Measurements from ENCODE around the gene REX1BD. TPM values are rescaled to one million over a fixed set of nuclear protein-coding genes. Genes with fewer than 3 reads are reported as not detected.
A peak's percentile ranks its signal among the peaks of the same experiment; 100 is the strongest.
"Not testable (repeated sequence)": the region's sequence is repeated elsewhere in the genome, so short reads cannot be mapped to it uniquely, and the experiment has no call there.

REX1BD gene
- total RNA-seq, 6 experiments from 2014 or later = 30.4 to 71.7 (median 45.6) TPM

GRCh38 chr19:18599485-18599884 lies 10.9 kb downstream of the REX1BD start:
- peaks cover 0 to 6% (median 3%) of the 10 kb centered on the region in 4 donors for H3K4me1 ChIP-seq
- 80% methylated on average over 7 of the region's 20 CpGs for WGBS (ENCODE audit: insufficient coverage, low coverage, low lambda C conversion rate, missing lambda C conversion rate)
- no peaks in the 10 kb centered on the region for H3K36me3 ChIP-seq
- H3K4me3 ChIP-seq = no peak overlapping the region
- no peaks in the 10 kb centered on the region for H3K9me3 ChIP-seq
- H3K27ac ChIP-seq = no peak overlapping the region
- intact Hi-C loops (cut with DNase I) = no loop called here
- no peak for TF ChIP-seq CTCF (IDR thresholded peaks at IDR 0.05)
- TF ChIP-seq POLR2A (IDR thresholded peaks at IDR 0.05) = no peak
- no peak for DNase-seq
- ATAC-seq = no peak
- peaks cover 0 to 8% of the 10 kb centered on the region in 2 donors for H3K27me3 ChIP-seq

GRCh38 chr19:18600692-18601397 lies 12.2 kb downstream of the REX1BD start:
- H3K27ac ChIP-seq, DNase-seq: not testable (repeated sequence)

GRCh38 chr19:18601875-18602274 lies 13.3 kb downstream of the REX1BD start:
- H3K27ac ChIP-seq = no peak overlapping the region
- WGBS (ENCODE audit: insufficient coverage, low coverage, low lambda C conversion rate, missing lambda C conversion rate) = 64% methylated on average over 3 of the region's 4 CpGs
- H3K27me3 ChIP-seq = peaks cover 0 to 16% of the 10 kb centered on the region in 2 donors
- no peak overlapping the region for H3K4me3 ChIP-seq
- no peaks in the 10 kb centered on the region for H3K9me3 ChIP-seq
- no peak for TF ChIP-seq POLR2A (IDR thresholded peaks at IDR 0.05)
- TF ChIP-seq CTCF (IDR thresholded peaks at IDR 0.05) = no peak
- no peaks in the 10 kb centered on the region for H3K4me1 ChIP-seq
- no peaks in the 10 kb centered on the region for H3K36me3 ChIP-seq
- ATAC-seq (no peak), DNase-seq (no peak)
- intact Hi-C loops (cut with DNase I) = no loop called here

More at GRCh38 chr19:18600692-18601397, 12.2 kb downstream of the REX1BD start:
- intact Hi-C loops (cut with DNase I); ATAC-seq; H3K36me3 ChIP-seq; H3K9me3 ChIP-seq; H3K4me1 ChIP-seq; H3K4me3 ChIP-seq: not testable (repeated sequence)
- 90% methylated on average over 13 of the region's 15 CpGs for WGBS (ENCODE audit: insufficient coverage, low coverage, low lambda C conversion rate, missing lambda C conversion rate)
- H3K27me3 ChIP-seq = peaks cover 0 to 13% of the 10 kb centered on the region in 2 donors

GRCh38 chr19:18603255-18603957 lies 14.8 kb downstream of the REX1BD start:
- TF ChIP-seq CTCF (IDR thresholded peaks at IDR 0.05) (no peak), POLR2A (IDR thresholded peaks at IDR 0.05) (no peak)
- Histone ChIP-seq H3K27ac (no peak overlapping the region), H3K36me3 (no peaks in the 10 kb centered on the region), H3K9me3 (no peaks in the 10 kb centered on the region), H3K4me3 (no peak overlapping the region), H3K27me3 (peaks cover 0 to 29% of the 10 kb centered on the region in 2 donors), H3K4me1 (peaks cover 0 to 4% (median 0%) of the 10 kb centered on the region in 4 donors)
- ATAC-seq = peak in 3 of 4 donors; percentile 17 to 35 (median 19)
- intact Hi-C loops (cut with DNase I) = no loop called here
- WGBS (ENCODE audit: insufficient coverage, low coverage, low lambda C conversion rate, missing lambda C conversion rate) = 19% methylated on average over 8 of the region's 32 CpGs
- DNase-seq = no peak

Measured in right lobe of liver (tissue), 6 donors.